Endothelial cell of umbilical vein (primary cell): Measurements from ENCODE around the gene ZNF281.

Experiments used
- JUN ChIP-seq: IDR thresholded peaks from 2 replicates; pipeline ENCODE4 v1.6.1; 2011; ENCODE audit warnings: borderline replicate concordance, low read depth; ENCODE audit not compliant: insufficient read length, insufficient read depth
- POLR2AphosphoS5 ChIP-seq: IDR thresholded peaks from 2 replicates; pipeline ENCODE4 v1.6.1; 2012; ENCODE audit warnings: low read depth, mild to moderate bottlenecking, control low read depth, low read length, moderate library complexity; ENCODE audit not compliant: insufficient read depth
- TF ChIP-seq, protein P1 (sequence below), 2 donors: IDR thresholded peaks; 1 replicate in 1 of 2; 2 replicates in 1 of 2; pipeline ENCODE4 v1.5.1; 2011; ENCODE audit warnings: low read length in 2 of 2, mild to moderate bottlenecking in 2 of 2, moderate library complexity in 2 of 2, control low read depth in 1 of 2, inconsistent platforms in 1 of 2, low read depth in 1 of 2; ENCODE audit not compliant: insufficient read depth in 1 of 2; ENCODE audit errors: extremely low read depth in 1 of 2

GRCh38 chr1:200401708-200402107, 8.1 kb downstream of the ZNF281 start:
- TF ChIP-seq JUN (no peak), POLR2AphosphoS5 (no peak)
- TF ChIP-seq, protein P1, sequence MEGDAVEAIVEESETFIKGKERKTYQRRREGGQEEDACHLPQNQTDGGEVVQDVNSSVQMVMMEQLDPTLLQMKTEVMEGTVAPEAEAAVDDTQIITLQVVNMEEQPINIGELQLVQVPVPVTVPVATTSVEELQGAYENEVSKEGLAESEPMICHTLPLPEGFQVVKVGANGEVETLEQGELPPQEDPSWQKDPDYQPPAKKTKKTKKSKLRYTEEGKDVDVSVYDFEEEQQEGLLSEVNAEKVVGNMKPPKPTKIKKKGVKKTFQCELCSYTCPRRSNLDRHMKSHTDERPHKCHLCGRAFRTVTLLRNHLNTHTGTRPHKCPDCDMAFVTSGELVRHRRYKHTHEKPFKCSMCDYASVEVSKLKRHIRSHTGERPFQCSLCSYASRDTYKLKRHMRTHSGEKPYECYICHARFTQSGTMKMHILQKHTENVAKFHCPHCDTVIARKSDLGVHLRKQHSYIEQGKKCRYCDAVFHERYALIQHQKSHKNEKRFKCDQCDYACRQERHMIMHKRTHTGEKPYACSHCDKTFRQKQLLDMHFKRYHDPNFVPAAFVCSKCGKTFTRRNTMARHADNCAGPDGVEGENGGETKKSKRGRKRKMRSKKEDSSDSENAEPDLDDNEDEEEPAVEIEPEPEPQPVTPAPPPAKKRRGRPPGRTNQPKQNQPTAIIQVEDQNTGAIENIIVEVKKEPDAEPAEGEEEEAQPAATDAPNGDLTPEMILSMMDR (IDR thresholded peaks at IDR 0.05; ENCODE audit: extremely low read depth in 1 of 2, insufficient read depth in 1 of 2, low read depth in 1 of 2, low read length in 2 of 2), result no peak
